GM19043 (cell line): ENCODE data around the gene PRICKLE3.
"Not testable (repeated sequence)": the region's sequence is repeated elsewhere in the genome, so short reads cannot be mapped to it uniquely, and the experiment has no call there.

ENCODE experiments used
- ATAC-seq: cut with Tn5 transposase; IDR thresholded peaks from one replicate; pipeline ENCODE4 v1.9.1; 2021; ENCODE audit warnings: low read depth; ENCODE audit not compliant: unreplicated experiment

The PRICKLE3 gene

GRCh38 chrX:49187028-49187394 lies 838 bp upstream of the PRICKLE3 start:
- ATAC-seq, result no peak

GRCh38 chrX:49184294-49185281 lies 1.6 kb downstream of the PRICKLE3 start:
- ATAC-seq, result no peak

- ATAC-seq, result no peak
Measured at GRCh38 chrX:49183701-49184281, 2.4 kb downstream of the PRICKLE3 start.

GRCh38 chrX:49179358-49179757 lies 6.8 kb downstream of the PRICKLE3 start:
- ATAC-seq, result no peak

GRCh38 chrX:49178537-49178936 lies 7.6 kb downstream of the PRICKLE3 start:
- no peak for ATAC-seq

- no peak for ATAC-seq
Measured at GRCh38 chrX:49177873-49178480, 8.2 kb downstream of the PRICKLE3 start.

- ATAC-seq, result no peak
Measured at GRCh38 chrX:49177338-49177833, 8.8 kb downstream of the PRICKLE3 start.

GRCh38 chrX:49176421-49177326 lies 9.5 kb downstream of the PRICKLE3 start:
- no peak for ATAC-seq

GRCh38 chrX:49175435-49176274 lies 10.5 kb downstream of the PRICKLE3 start:
- no peak for ATAC-seq

GRCh38 chrX:49174723-49175122 lies 11.4 kb downstream of the PRICKLE3 start:
- ATAC-seq, result no peak

- not testable (repeated sequence) for ATAC-seq
Measured at GRCh38 chrX:49173544-49173943, 12.6 kb downstream of the PRICKLE3 start.

- peak; percentile 51 for ATAC-seq
Measured at GRCh38 chrX:49172280-49172780, 13.8 kb downstream of the PRICKLE3 start.

GRCh38 chrX:49171752-49172279 lies 14.4 kb downstream of the PRICKLE3 start, which contains the start of gene PLP2:
PLP2 (plus strand) TSS chrX:49171898; CDS start chrX:49172001, 103 bp downstream.
- ATAC-seq, result peak; percentile 33

- no peak for ATAC-seq
Measured at GRCh38 chrX:49167740-49168108, 18.4 kb downstream of the PRICKLE3 start.

- ATAC-seq, result no peak
Measured at GRCh38 chrX:49166914-49167739, 19.0 kb downstream of the PRICKLE3 start.

- ATAC-seq, result no peak
Measured at GRCh38 chrX:49165901-49166881, 20.0 kb downstream of the PRICKLE3 start.
